PC-3 (cell line): Measurements from ENCODE around the gene HDGFL2. TPM values are rescaled to one million over a fixed set of nuclear protein-coding genes. Genes with fewer than 3 reads are reported as not detected.
A peak's percentile ranks its signal among the peaks of the same experiment; 100 is the strongest.

Experiments
- ATAC-seq: fragments of 200-7000 bp; cut with Tn5 transposase; 2 replicates; pipeline ENCODE4 v1.9.1; 2020; ENCODE audit warnings: mild to moderate bottlenecking, moderate library complexity
- Bru-seq: library from RNA; stranded (reverse); fragments of 400-500 nt; gene quantifications from one replicate; lab custom pipeline; 2021; lab: Mats Ljungman, UMichigan
- BruChase-seq, 2 experiments: library from RNA; stranded (reverse); fragments of 400-500 nt; gene quantifications; one replicate each; lab custom pipeline; 2021; lab: Mats Ljungman, UMichigan
- BruUV-seq: library from RNA; stranded (reverse); fragments of 400-500 nt; replicated peaks from 2 replicates; lab custom pipeline; 2021; lab: Mats Ljungman, UMichigan
- CTCF ChIA-PET: fragments of 300-600 bp; sonication (Branson Sonifier 250); formaldehyde crosslinking; loops from one replicate; lab custom pipeline; 2022; ENCODE audit warnings: antibody characterized with exemption; lab: Charles Lee
- POLR2A ChIA-PET: fragments of 300-600 bp; sonication (Branson Sonifier 250); formaldehyde crosslinking; loops from one replicate; lab custom pipeline; 2022; ENCODE audit warnings: antibody characterized with exemption; ENCODE audit not compliant: unreplicated experiment; lab: Charles Lee
- DNase-seq: peaks from one replicate; pipeline ENCODE4 v3.0.0-alpha.2; 2015
- H2AFZ ChIP-seq: fragments of 300-600 bp; sonication (generic); 2 replicates; pipeline ENCODE4 v1.6.0; 2016; ENCODE audit warnings: antibody characterized with exemption, low read length
- H3F3A ChIP-seq: fragments of 300-600 bp; sonication (generic); one replicate; pipeline ENCODE4 v1.6.0; 2017; ENCODE audit warnings: antibody characterized with exemption, low read length, control low read depth, mild to moderate bottlenecking; ENCODE audit not compliant: unreplicated experiment
- H3K27ac ChIP-seq: fragments of 300-600 bp; sonication (generic); 2 replicates; pipeline ENCODE4 v1.5.1; 2016; ENCODE audit warnings: mild to moderate bottlenecking, low read length
- H3K27me3 ChIP-seq: fragments of 300-600 bp; sonication (generic); 2 replicates; pipeline ENCODE4 v1.6.1; 2016; ENCODE audit warnings: low read length, mixed read lengths
- H3K36me3 ChIP-seq: fragments of 300-600 bp; sonication (generic); 2 replicates; pipeline ENCODE4 v1.6.1; 2016; ENCODE audit warnings: low read depth, mixed run types, low read length, mixed read lengths
- H3K4me1 ChIP-seq: fragments of 300-600 bp; sonication (generic); 2 replicates; pipeline ENCODE4 v1.5.1; 2016; ENCODE audit warnings: low read length; ENCODE audit not compliant: insufficient read depth
- H3K4me2 ChIP-seq: fragments of 300-600 bp; sonication (generic); 2 replicates; pipeline ENCODE4 v1.6.0; 2016; ENCODE audit warnings: low read length
- H3K4me3 ChIP-seq: fragments of 300-600 bp; sonication (generic); 2 replicates; pipeline ENCODE4 v1.5.1; 2016; ENCODE audit warnings: mild to moderate bottlenecking, low read length, mixed read lengths
- H3K79me2 ChIP-seq: fragments of 300-600 bp; sonication (generic); 2 replicates; pipeline ENCODE4 v1.6.1; 2017; ENCODE audit warnings: low read length, mixed read lengths
- H3K9ac ChIP-seq: fragments of 300-600 bp; sonication (generic); 2 replicates; pipeline ENCODE4 v1.6.0; 2016; ENCODE audit warnings: mild to moderate bottlenecking, low read length
- H3K9me2 ChIP-seq: fragments of 300-600 bp; sonication (generic); replicated peaks from 2 replicates; pipeline ENCODE4 v1.6.1; 2016; ENCODE audit warnings: mixed run types, low read length, mixed read lengths
- H3K9me3 ChIP-seq: fragments of 300-600 bp; sonication (generic); 2 replicates; pipeline ENCODE4 v1.6.1; 2016; ENCODE audit warnings: low read length, mixed read lengths
- H4K20me1 ChIP-seq: fragments of 300-600 bp; sonication (generic); 2 replicates; pipeline ENCODE4 v1.6.1; 2016; ENCODE audit warnings: low read length, mixed read lengths
- EZH2 ChIP-seq: fragments of 300-600 bp; sonication (generic); IDR thresholded peaks from one replicate; pipeline ENCODE4 v1.6.1; 2017; ENCODE audit warnings: antibody characterized with exemption, mild to moderate bottlenecking, low read length; ENCODE audit not compliant: unreplicated experiment
- EZH2phosphoT487 ChIP-seq: fragments of 300-600 bp; sonication (generic); IDR thresholded peaks from 2 replicates; pipeline ENCODE4 v1.6.1; 2018; ENCODE audit warnings: mild to moderate bottlenecking, antibody characterized with exemption, low read length, borderline replicate concordance
- intact Hi-C: fragments of 100-400 bp; cut with micrococcal nuclease; formaldehyde crosslinking; loops from 2 replicates; pipeline ENCODE4 v1.9.0; 2023
- long read RNA-seq: library from polyadenylated mRNA; unstranded; transcript quantifications from one replicate; pipeline ENCODE4 v2.0.0, GENCODE V29; 2021; ENCODE audit not compliant: unreplicated experiment
- total RNA-seq: library from RNA; depleted of rRNA; stranded (reverse); fragments of >200 nt; gene quantifications from 2 replicates; pipeline ENCODE4 v1.2.3, GENCODE V29; 2014; rRNA removed
- TF ChIP-seq, protein P1 (sequence below): fragments of 300-600 bp; sonication (generic); conservative IDR thresholded peaks from 2 replicates; pipeline ENCODE4 v1.5.1; 2017; ENCODE audit warnings: antibody characterized with exemption, low read depth, mild to moderate bottlenecking, low read length

Gene HDGFL2
- total RNA-seq (111 and 165 TPM in 2 replicates), Bru-seq, nascent RNA (percentile 64 among the genes with signal in this experiment), BruChase-seq, experiment 1, labeled RNA remaining after a 6-hour chase (percentile 70 among the genes with signal in this experiment), BruChase-seq, experiment 2, labeled RNA remaining after a 2-hour chase (percentile 71 among the genes with signal in this experiment)
- long read RNA-seq, transcript HDGFL2-208 (16 exons, 2,281 nt) = major isoform, 46 of 253 reads
- long read RNA-seq, transcript HDGFL2-210 (16 exons, 2,255 nt) = minor isoform, 18 of 253 reads
- long read RNA-seq, partial matches to known transcripts = 179 of 253 reads
- long read RNA-seq, other reads (novel, unspliced or antisense) = 10 of 253 reads

DNA sequence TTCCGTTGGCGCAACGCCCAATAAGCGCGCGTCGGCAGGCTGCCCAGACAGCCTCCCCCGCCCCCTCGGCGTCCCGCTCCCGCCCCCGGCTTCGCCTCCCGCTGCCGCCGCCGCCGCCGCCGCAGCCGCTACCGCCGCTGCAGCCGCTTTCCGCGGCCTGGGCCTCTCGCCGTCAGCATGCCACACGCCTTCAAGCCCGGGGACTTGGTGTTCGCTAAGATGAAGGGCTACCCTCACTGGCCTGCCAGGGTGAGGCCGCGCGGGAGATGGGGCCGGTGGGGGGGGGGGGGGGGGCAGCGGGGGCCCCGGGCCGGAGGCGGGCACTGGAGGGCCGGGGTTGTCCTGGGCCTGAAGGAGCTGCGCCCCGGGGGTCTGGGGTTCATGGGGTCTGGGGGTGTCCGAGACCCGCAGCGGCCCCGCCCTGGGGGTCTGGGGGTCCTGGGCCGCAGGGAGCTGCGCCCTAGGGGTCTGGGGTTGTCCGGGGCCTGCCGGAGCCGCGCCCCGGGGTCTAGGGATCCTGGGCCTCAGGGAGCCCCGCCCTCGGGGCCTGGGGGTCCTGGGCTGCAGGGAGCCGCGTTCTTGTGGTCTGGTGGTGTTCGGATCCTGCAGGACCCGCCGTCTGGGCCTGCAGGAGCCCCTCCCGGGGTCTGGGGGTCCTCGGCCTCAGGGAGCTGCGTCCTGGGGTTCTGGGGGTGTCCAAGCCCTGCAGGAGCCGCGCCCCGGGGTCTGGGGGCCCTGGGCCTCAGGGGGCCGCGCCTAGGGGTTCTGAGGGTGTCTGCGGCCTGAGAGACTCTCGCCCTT lies at the start of gene HDGFL2:
TSS of gene HDGFL2 (plus strand) at position 124 of the 801 bp plus-strand sequence. CDS start at position 178, 54 bp downstream.
- intact Hi-C loops = loop anchor here (5.0 kb wide), 1 partner anchor 45 kb away; the partner anchor contains the start of gene PLIN4
- Histone ChIP-seq H3K9ac (peak within 1 kb of the TSS; percentile 89), H4K20me1 (no peaks in the 10 kb centered on the region), H3K4me2 (peak within 1 kb of the TSS; percentile 99), H3K4me1 (peaks cover 13% of the 10 kb centered on the region; the same call in 1 of the 2 replicates), H3K9me3 (no peaks in the 10 kb centered on the region), H3F3A (no peaks in the 10 kb centered on the region), H3K27ac (peak within 1 kb of the TSS; percentile 49), H3K36me3 (peaks cover 7% of the 10 kb centered on the region; the same call in 1 of the 2 replicates), H3K9me2 (no peaks in the 10 kb centered on the region), H3K27me3 (no peaks in the 10 kb centered on the region), H3K4me3 (peak within 1 kb of the TSS; percentile 98), H2AFZ (peak within 1 kb of the TSS; percentile 96), H3K79me2 (peaks cover 28% of the 10 kb centered on the region)
- no TSS peak for BruUV-seq
- ATAC-seq (peak; percentile 2), DNase-seq (no peak)
- ChIA-PET CTCF (interaction anchor here (1.0 to 1.3 kb wide), 2 partner anchors 53 to 72 kb away, joined by 3 to 6 read pairs; partner anchors contain the start of gene SH3GL1), POLR2A (interaction anchor here (0.6 to 1.0 kb wide), 3 partner anchors 10 to 133 kb away, joined by 3 to 12 read pairs (median 4); partner anchors contain the start of gene PLIN4)
- TF ChIP-seq EZH2phosphoT487 = no peak
- no peak for TF ChIP-seq EZH2
- TF ChIP-seq, protein P1, sequence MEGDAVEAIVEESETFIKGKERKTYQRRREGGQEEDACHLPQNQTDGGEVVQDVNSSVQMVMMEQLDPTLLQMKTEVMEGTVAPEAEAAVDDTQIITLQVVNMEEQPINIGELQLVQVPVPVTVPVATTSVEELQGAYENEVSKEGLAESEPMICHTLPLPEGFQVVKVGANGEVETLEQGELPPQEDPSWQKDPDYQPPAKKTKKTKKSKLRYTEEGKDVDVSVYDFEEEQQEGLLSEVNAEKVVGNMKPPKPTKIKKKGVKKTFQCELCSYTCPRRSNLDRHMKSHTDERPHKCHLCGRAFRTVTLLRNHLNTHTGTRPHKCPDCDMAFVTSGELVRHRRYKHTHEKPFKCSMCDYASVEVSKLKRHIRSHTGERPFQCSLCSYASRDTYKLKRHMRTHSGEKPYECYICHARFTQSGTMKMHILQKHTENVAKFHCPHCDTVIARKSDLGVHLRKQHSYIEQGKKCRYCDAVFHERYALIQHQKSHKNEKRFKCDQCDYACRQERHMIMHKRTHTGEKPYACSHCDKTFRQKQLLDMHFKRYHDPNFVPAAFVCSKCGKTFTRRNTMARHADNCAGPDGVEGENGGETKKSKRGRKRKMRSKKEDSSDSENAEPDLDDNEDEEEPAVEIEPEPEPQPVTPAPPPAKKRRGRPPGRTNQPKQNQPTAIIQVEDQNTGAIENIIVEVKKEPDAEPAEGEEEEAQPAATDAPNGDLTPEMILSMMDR = no peak

DNA sequence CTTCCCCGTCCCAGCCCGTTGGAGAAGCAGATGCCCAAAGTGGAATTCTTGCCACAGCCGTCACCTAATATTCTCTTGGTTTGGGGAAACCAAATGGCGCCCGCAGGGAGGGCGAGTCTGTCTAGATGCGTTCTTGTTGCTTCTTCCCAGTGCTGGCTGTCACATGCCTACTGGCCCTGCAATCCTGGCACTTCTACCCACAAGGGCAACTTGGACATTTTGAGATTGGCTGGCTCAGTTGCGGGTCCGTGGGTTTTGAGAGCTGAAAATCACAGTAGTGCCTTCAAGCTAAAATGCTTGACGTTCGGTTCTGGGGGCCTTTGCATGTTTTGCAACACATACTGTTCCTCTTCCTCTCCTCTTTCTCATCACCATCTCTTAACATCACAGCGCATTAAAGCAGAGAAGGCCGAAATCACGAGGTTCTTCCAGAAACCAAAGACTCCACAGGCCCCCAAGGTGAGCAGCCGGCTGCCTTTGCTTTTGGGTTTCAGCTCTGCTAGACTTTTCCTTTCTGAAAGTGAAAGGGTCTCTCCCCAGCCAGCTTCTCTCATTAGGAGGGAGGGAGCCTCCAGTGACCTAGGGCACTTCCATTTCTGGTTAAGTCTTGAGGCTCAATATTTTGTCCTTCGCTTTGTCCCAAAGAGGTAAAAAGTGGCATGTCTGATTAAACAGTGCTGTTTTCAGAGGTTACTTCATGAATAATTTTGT lies 48.5 kb upstream of the HDGFL2 start:
- no peaks in the 10 kb centered on the region for H3K27me3 ChIP-seq
- POLR2A ChIA-PET = no interaction called here
- no peaks in the 10 kb centered on the region for H3K79me2 ChIP-seq
- no peak for ATAC-seq
- CTCF ChIA-PET = no interaction called here
- H3K9me3 ChIP-seq = no peaks in the 10 kb centered on the region
- no peaks in the 10 kb centered on the region for H3K9me2 ChIP-seq
- no peak overlapping the region for H3K9ac ChIP-seq
- no peak overlapping the region for H2AFZ ChIP-seq
- H4K20me1 ChIP-seq = no peaks in the 10 kb centered on the region
- H3K4me3 ChIP-seq = no peak overlapping the region
- intact Hi-C loops = no loop called here
- no peak overlapping the region for H3K4me2 ChIP-seq
- TF ChIP-seq EZH2 = no peak
- TF ChIP-seq, protein P1 = no peak
- TF ChIP-seq EZH2phosphoT487 = no peak
- H3K4me1 ChIP-seq = no peaks in the 10 kb centered on the region
- no peak overlapping the region for H3K27ac ChIP-seq
- H3F3A ChIP-seq = no peaks in the 10 kb centered on the region
- no peak for DNase-seq
- BruUV-seq = no TSS peak
- H3K36me3 ChIP-seq = no peaks in the 10 kb centered on the region; the same call in 1 of the 2 replicates
